Glomerular visceral epithelial cell (primary cell): ENCODE measurements around the gene CWH43.
A peak's percentile ranks its signal among the peaks of the same experiment; 100 is the strongest.
"Not testable (repeated sequence)": the region's sequence is repeated elsewhere in the genome, so short reads cannot be mapped to it uniquely, and the experiment has no call there.

ENCODE experiments used
- DNase-seq: peaks from one replicate; pipeline ENCODE4 v3.0.0-alpha.2; 2016; ENCODE audit errors: extremely low spot score

CWH43 gene

GRCh38 chr4:48985976-48986653, at the start of gene CWH43:
Gene CWH43, plus strand, starts transcription at chr4:48986275. Its CDS starts 155 bp downstream, at chr4:48986430.
- DNase-seq = peak; percentile 16

DNA sequence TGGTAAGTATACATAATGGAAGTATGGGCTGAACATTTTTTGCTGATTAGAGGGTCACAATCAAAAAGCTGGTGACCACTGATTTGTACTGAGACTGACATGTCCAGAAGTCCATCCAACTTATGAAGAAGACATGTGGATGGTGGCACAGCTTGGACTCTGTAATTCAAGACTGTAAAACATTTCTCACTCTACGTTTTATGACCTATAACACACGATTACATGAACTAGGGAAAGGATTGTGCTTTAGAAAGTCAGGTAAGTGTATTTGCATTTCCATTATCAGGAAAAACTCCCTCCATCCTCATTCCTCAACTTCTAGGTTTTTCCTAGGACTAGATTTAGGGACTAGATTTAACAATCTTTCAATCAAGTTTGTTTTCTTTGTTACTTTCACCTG, 49.0 kb upstream of the CWH43 start:
- no peak for DNase-seq

DNA sequence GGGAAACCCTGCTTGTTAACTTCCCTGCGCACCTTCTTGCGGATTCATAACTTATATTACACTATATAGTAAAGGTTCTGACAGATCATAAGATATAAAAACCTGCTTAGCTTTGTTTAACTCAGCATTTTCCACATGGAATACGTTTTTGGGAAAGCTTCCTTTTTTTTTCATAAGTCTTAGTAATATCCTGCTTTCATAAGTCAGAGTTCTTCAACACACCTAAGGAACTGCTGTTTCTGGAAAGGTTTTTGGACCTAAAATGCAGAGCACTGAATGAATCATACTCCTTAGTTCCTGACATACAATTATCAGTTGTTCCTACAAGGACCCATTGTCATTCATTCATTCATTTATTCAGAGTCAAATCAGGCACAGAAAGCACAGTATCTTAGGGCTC, 47.2 kb upstream of the CWH43 start:
- no peak for DNase-seq

DNA sequence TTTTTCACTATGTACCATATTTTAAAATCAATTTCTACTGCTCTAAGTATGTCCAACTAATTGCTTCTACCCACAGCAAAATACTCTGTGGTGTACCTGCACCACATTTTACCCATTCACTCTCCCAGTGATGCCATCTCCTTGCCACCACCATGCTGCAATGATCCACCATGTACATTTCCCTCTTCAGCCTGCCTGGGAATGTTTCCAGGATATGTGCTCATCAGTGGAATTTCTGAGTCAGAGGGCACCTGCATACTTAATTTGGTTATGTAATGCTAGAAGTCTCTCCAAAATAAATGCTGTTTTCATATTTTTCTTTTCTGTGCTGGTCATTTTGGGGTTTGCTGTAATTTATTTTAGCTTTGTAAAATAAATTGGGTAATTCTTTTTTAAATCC, 46.3 kb upstream of the CWH43 start:
- DNase-seq = peak; percentile 94

GRCh38 chr4:48943387-48943786, 42.7 kb upstream of the CWH43 start:
- peak; percentile 45 for DNase-seq

DNA sequence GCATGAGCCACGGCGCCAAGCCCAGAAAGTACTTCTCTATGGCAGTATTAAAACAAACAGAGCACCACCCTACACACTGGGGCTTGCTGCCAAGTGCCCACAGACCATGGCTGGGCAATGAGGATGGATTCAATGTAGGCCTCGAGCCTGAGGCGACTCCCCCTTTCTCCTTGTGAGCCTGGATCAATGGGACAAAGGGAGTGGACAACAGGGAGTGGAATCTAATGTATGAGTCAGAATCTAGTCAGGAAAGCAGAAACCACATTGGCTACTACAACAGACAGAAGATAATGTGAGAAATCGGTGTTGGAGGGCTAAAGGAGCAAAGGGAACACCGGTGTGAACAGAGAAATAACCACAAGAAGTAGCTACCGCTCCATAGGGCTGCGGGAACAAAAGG, 41.8 kb upstream of the CWH43 start:
- peak; percentile 74 for DNase-seq

- DNase-seq = no peak
Measured at GRCh38 chr4:48944756-48945241, 41.3 kb upstream of the CWH43 start.

DNA sequence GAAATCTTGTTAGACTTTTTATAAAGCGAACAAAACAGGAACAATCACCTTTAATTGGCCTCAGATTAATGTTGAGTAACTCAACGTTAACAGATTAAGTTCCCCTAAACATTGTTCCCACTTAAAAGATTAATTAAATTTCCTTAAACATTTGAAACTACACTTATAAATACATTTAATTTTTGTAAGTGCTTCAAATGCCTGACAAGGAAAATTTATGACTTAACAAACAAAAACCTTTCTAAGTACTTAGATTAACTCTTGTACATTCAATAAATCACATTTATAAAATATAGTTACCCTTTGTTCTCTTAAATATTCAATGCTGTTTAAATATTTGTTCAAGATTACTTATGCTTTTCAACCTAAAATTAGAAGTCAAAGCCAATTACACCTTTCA, 40.1 kb upstream of the CWH43 start:
- DNase-seq = no peak

DNA sequence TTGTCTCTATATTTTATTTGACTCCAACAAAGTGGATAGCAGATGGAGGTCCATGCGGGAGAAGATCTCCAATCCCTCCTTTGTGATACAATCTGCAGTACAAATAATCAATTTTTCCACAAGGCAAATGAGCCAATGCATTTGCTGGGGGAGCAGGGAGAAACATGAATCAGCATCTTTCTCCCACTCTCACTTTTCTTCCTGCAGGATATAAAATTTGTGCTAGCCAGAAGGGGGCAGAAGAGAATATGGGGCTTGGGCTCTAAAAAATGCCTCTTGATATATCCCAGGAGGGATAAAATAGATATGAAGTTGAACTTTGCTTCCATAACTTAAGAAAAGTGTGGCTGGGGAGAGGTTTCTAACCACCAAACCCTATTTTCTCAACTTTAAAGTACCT, 38.3 kb upstream of the CWH43 start:
- DNase-seq = no peak

DNA sequence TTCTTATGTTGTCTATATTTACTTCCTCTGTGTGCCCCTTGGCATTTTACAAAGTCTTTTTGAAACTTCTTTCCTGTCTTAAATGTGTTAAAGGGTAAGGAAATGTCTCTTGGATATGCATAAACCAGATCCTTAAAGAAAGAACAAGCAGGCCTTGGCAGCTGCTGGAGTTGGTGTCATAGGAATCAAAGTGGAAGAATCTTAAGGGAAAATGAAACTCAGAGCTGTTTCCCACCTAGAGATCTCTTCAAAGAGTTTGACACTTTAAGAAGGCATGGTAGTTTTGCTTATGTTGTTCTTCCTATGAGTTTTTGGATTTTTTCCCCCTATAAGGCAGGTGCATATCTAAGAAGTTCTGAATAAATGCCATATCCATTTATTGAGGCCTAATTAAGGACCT, 37.0 kb upstream of the CWH43 start:
- no peak for DNase-seq

DNA sequence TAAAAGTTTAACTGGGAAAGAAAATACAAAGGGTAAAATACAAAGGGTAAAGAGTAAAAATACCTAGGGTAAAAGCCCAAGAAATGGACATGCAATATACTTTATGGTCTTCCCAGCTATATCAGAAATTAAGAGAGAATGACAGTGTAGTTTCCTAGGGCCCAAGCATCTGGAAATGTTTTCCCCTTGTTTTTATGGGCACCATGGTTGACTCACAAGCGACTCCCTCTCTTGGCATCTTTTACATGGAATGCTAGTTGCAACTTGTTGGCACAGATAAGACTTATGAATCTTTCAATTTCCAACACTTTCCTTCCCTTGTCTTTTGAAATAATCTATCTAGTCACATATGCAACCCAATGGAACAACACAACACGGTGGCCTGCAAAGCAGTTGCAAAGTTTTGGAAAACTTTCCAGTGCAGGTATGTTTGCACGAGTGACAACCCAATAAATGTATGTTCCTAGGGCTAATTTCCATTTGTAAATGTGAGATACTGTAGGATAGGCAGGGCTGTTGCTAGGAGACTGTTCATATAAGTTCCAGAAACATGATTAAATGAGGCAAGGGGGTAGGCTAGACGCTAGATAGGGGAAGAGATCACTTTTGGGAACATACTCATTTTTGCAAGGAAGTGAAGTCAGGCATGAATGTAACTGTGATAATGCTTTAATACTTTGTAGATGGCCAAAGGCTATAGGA, 36.4 kb upstream of the CWH43 start:
- peak; percentile 44 for DNase-seq

GRCh38 chr4:48954314-48954713, 31.8 kb upstream of the CWH43 start:
- DNase-seq = peak; percentile 56

- DNase-seq = not testable (repeated sequence)
Measured at GRCh38 chr4:48957366-48957765, 28.7 kb upstream of the CWH43 start.

GRCh38 chr4:48958582-48958981, 27.5 kb upstream of the CWH43 start:
- DNase-seq = no peak

GRCh38 chr4:48960988-48961635, 25.0 kb upstream of the CWH43 start:
- DNase-seq = peak; percentile 54

DNA sequence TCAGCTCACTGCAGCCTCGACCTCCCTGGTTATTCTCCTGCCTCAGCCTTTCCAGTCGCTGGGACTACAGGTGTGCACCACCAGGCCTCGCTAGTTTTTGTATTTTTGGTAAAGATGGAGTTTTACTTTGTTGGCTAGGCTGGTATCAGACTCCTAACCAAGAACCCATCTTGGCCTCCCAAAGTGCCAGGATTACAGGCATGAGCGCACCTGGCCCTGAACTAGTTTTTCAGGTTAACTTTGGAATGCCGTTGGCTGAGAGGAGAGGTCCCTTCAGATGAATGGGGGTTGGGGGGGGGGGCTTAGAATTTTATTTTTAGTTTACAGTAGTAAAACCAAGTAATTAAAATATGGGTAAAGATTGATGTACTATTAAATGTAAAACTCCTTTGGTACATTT, 23.4 kb upstream of the CWH43 start:
- no peak for DNase-seq

DNA sequence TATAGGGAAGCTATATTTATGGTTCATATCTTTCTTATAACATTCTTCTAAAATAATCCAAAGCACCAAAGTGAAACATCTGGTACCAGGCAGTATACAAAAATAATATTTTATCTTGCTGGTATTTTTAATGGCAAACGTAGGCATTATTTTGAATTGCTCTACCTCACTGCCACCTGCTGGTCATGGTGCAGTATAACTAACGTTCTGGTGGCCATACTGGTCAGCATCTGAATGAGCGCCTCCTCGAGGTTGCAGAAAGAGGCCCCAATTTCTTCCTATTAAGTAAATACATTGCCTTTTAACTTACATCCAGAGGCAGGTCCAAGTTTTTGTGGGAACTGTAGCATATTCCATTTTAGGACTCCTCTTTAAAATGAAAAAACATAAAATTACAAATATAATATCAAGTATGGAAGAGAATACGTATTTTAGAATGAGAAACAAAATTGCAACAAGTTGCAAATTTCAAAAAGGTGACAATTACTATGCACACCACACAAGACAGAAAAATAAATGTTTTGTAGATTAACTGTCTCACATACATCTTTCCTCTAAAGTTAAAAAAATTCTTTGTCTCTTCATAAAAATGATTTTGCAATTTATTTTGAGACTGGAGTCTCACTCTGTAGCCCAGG, 22.9 kb upstream of the CWH43 start:
- peak; percentile 86 for DNase-seq

DNA sequence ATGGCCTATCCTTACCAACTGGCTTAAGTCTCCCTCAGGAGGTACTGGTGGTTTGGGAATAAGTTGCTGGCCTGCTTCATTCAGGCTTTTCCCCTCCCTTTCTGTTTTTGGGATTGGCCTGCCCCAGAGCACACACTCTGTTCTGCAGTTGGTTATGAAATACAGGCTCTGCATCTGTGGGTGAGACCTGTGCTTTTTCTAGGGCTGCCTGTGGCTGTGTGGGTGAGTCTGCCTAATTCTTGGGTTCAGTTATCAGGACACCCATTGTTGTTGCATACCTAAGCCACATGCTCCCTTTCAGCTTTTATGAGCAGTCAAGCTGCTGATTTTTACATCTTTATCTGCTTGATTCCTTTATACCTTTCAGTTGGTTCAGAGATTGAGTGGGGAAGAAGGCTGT, 19.0 kb upstream of the CWH43 start:
- DNase-seq = no peak

GRCh38 chr4:48967631-48968030, 18.4 kb upstream of the CWH43 start:
- no peak for DNase-seq

DNA sequence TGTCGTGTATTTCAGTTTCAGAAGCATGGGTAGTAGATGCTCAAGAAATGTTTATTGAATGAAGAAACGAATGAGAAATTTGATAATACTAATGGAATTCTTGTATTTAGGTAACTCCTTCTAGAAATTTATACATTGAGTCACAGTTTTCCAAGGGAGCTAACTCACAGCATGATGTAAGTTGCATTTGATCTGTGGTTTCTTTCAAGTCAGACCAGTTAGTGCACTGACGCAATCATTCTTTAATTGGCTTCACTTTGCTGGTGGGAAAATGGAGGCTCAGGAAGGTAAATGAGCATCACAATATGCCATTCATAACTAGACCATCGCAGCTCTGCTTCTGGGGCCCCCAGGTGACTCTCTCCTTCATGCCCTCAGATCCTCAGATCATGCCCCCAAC, 17.3 kb upstream of the CWH43 start:
- DNase-seq = peak; percentile 50

DNA sequence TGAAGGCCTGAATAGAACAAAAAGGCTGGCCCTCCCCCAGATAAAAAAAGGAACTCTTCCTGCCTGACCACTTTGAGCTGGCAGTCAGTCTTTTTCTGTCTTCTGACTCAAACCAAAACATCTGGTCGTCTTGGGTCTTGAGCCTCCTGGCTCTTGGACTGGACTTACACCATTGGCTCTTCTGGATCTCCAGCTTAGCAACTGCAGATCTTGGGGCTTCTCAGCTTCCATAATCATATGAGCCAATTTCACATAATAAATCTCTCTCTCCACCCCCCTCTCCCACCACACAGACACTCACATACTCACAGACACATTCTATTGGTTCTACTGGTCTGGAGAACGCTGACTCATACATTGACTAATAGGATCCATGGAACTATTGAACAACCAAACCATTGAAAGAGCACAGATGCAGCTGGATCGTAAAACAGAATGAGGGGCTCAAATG, 15.6 kb upstream of the CWH43 start:
- DNase-seq = peak; percentile 62

DNA sequence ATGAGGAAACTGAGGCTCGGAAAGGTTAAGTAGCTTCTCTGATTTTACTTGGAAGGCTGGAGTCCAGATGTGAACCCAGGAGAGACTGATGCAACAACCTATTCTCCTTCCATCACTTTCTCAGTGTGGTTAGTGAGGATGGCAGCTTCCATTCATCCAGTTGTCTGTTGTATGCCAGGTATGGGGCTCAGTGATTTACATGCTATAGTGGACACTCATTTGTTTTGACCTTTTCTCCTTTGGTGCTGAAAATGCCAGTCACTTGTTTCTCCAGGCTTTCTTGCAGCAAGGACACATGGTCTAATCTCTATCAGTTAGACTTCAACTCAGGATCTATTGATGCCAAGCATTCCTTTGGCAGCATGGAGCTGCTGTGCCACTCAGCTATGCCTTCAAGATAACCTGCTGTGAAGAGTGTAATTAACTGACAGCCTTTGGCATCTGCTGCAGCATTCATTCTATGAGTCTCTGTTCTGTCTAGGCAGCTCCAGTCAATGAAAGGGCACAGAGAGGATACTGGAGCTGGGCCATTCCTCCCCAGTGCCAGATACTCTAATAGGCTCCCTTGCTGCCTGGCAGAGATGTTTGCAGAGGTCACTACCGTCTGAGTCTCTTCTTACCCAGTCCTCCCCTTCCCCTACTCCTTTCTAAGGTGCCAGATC, 11.0 kb upstream of the CWH43 start:
- no peak for DNase-seq
